Kidney (tissue), 14 donors: ENCODE measurements around the gene OR2C3. TPM values are rescaled to one million over a fixed set of nuclear protein-coding genes. Genes with fewer than 3 reads are reported as not detected.
"Not testable (repeated sequence)": the region's sequence is repeated elsewhere in the genome, so short reads cannot be mapped to it uniquely, and the experiment has no call there.

Experiments
- DNase-seq, 5 donors: peaks; one replicate each; pipeline ENCODE4 v3.0.0-alpha.2; 2013 to 2020
- FAIRE-seq: peaks from 2 replicates; lab custom pipeline; 2012; peaks lifted over from hg19 to GRCh38; lab: Jason Lieb, UNC
- H3K27ac ChIP-seq, 2 donors: one replicate each; pipeline ENCODE4 v1.7.0; 2013; ENCODE audit warnings: low read depth in 2 of 2, low read length in 2 of 2, inconsistent platforms in 1 of 2
- H3K27me3 ChIP-seq: one replicate; pipeline ENCODE4 v1.7.1; 2013; ENCODE audit warnings: low read length, inconsistent platforms; ENCODE audit not compliant: control insufficient read depth, insufficient read depth
- H3K36me3 ChIP-seq, 3 donors: one replicate each; pipeline versions ENCODE4 v1.7.0 to v1.7.1; 2013; ENCODE audit warnings: low read length in 3 of 3, control low read depth in 1 of 3, inconsistent platforms in 1 of 3; ENCODE audit not compliant: insufficient read depth in 3 of 3, control insufficient read depth in 2 of 3
- H3K4me1 ChIP-seq, 3 donors: one replicate each; pipeline versions ENCODE4 v1.7.0 to v1.7.1; 2013; ENCODE audit warnings: low read length in 3 of 3, inconsistent platforms in 1 of 3, low read depth in 1 of 3; ENCODE audit not compliant: control insufficient read depth in 2 of 3, insufficient read depth in 2 of 3
- H3K4me3 ChIP-seq, 3 donors: one replicate each; pipeline versions ENCODE4 v1.7.0 to v1.8.1; 2013; ENCODE audit warnings: low read length in 3 of 3, control low read depth in 1 of 3, inconsistent platforms in 1 of 3
- H3K9ac ChIP-seq, 3 donors: one replicate each; pipeline versions ENCODE4 v1.7.0 to v1.7.1; 2013; ENCODE audit warnings: low read length in 3 of 3, control low read depth in 1 of 3, inconsistent platforms in 1 of 3
- H3K9me3 ChIP-seq, 3 donors: one replicate each; pipeline versions ENCODE4 v1.7.0 to v1.7.1; 2013; ENCODE audit warnings: low read length in 3 of 3, control low read depth in 1 of 3, inconsistent platforms in 1 of 3; ENCODE audit not compliant: control insufficient read depth in 2 of 3, insufficient read depth in 1 of 3
- intact Hi-C: fragments of 100-400 bp; cut with DNase I; formaldehyde crosslinking; loops from one replicate; pipeline ENCODE4 v1.11.1; 2022
- polyA plus RNA-seq: library from polyadenylated mRNA; stranded (reverse); fragments of 350-450 nt; fragmentation: Illumina TruSeq; extraction: RNeasy Lipid Tissue Mini Kit (QIAGEN cat#74804); gene quantifications from one replicate; pipeline ENCODE4 v1.2.3, GENCODE V29; 2014; ENCODE audit warnings: low read depth, low replicate concordance; ENCODE audit not compliant: insufficient read depth
- total RNA-seq: library from RNA; stranded (reverse); fragmentation: NEBNext Ultra II Directional; extraction: Animal tissue kit (Norgen Biotek cat#: 25700); gene quantifications from one replicate; pipeline ENCODE4 v1.2.1, GENCODE V29; 2021
- TF ChIP-seq, protein P1 (sequence below): IDR thresholded peaks from 3 replicates; pipeline ENCODE4 v1.5.1; 2012; ENCODE audit warnings: mild to moderate bottlenecking, moderate library complexity, borderline replicate concordance; ENCODE audit not compliant: insufficient read depth; ENCODE audit errors: extremely low read depth
- donor health status: control.
- donor health status: control.
- donor health status: control.
- donor health status: control.
- donor health status: control.
- donor health status: DM: yes; HTN: yes; CAD: no.
- donor health status: Normal renal cell carcinoma (clear cell type).

OR2C3 gene
- total and polyA plus RNA-seq, 2 donors from 2014 or later = 0.06 TPM; not detected in 1

DNA sequence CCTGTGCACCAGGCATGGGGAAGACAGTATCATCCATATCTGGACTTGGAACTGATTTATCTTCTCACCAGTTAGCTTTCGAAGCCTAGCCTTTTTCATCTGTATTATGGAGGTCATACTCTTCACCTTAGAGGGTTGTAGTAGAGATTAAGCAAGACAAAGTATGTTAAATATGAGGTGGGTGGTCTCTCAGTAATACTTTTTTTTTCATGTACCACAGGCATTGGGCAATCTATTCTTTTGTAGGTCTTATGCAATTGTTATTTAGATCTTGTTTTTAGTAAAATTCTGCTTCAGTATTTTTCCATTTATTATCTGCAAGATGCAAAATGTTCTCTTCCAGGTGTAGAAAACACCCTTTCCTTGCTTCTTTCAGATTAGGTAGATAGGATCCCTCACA is 43.1 kb downstream of the OR2C3 start:
- DNase-seq (no peak), FAIRE-seq (no peak)
- Histone ChIP-seq H3K27ac (no peak overlapping the region), H3K4me3 (no peak overlapping the region), H3K9me3 (no peaks in the 10 kb centered on the region), H3K4me1 (no peaks in the 10 kb centered on the region), H3K36me3 (no peaks in the 10 kb centered on the region), H3K27me3 (no peaks in the 10 kb centered on the region), H3K9ac (no peak overlapping the region)
- intact Hi-C loops = no loop called here
- TF ChIP-seq, protein P1, sequence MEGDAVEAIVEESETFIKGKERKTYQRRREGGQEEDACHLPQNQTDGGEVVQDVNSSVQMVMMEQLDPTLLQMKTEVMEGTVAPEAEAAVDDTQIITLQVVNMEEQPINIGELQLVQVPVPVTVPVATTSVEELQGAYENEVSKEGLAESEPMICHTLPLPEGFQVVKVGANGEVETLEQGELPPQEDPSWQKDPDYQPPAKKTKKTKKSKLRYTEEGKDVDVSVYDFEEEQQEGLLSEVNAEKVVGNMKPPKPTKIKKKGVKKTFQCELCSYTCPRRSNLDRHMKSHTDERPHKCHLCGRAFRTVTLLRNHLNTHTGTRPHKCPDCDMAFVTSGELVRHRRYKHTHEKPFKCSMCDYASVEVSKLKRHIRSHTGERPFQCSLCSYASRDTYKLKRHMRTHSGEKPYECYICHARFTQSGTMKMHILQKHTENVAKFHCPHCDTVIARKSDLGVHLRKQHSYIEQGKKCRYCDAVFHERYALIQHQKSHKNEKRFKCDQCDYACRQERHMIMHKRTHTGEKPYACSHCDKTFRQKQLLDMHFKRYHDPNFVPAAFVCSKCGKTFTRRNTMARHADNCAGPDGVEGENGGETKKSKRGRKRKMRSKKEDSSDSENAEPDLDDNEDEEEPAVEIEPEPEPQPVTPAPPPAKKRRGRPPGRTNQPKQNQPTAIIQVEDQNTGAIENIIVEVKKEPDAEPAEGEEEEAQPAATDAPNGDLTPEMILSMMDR = no peak

DNA sequence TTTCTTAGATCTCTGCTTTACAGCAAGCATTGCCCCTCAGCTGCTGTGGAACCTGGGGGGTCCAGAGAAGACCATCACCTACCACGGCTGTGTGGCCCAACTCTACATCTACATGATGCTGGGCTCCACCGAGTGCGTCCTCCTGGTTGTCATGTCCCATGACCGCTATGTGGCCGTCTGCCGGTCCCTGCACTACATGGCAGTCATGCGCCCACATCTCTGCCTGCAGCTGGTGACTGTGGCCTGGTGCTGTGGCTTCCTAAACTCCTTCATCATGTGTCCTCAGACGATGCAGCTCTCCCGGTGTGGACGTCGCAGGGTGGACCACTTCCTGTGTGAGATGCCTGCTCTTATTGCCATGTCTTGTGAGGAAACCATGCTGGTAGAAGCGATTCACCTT is 44.9 kb downstream of the OR2C3 start:
- Histone ChIP-seq H3K9me3 (no peaks in the 10 kb centered on the region), H3K4me3 (no peak overlapping the region), H3K9ac (no peak overlapping the region), H3K27me3 (no peaks in the 10 kb centered on the region), H3K4me1 (no peaks in the 10 kb centered on the region), H3K36me3 (no peaks in the 10 kb centered on the region), H3K27ac (no peak overlapping the region)
- intact Hi-C loops = no loop called here
- TF ChIP-seq, protein P1 = no peak
- peak in 1 of 5 donors; percentile 59 for DNase-seq
- FAIRE-seq = no peak

DNA sequence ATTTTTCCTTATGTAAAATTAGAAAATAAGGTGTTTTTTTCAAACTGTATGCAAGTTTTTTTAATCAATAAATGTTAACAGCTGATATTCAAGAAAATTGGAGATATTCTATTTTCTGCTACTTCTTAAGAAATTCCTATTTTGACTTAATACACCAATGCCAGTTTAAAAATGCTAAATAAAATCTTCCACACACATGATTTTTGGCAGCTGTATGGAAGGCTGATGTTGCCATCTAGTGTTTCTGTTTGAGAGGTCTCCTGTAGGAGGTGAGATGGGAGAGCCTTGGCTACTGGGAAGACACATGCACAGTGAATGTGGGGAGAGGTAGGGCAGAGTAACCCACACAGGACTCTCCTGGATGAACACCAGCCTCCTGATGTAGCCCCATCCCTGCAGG is 49.2 kb downstream of the OR2C3 start:
- TF ChIP-seq, protein P1 = peak; percentile 42
- no peaks in the 10 kb centered on the region for H3K4me1 ChIP-seq
- intact Hi-C loops = no loop called here
- no peaks in the 10 kb centered on the region for H3K9me3 ChIP-seq
- peak in 2 of 5 donors; percentile 42 to 59 for DNase-seq
- no peak overlapping the region for H3K4me3 ChIP-seq
- H3K27me3 ChIP-seq = no peaks in the 10 kb centered on the region
- no peaks in the 10 kb centered on the region for H3K36me3 ChIP-seq
- peak; percentile 29 for FAIRE-seq
- no peak overlapping the region for H3K27ac ChIP-seq
- no peak overlapping the region for H3K9ac ChIP-seq

DNA sequence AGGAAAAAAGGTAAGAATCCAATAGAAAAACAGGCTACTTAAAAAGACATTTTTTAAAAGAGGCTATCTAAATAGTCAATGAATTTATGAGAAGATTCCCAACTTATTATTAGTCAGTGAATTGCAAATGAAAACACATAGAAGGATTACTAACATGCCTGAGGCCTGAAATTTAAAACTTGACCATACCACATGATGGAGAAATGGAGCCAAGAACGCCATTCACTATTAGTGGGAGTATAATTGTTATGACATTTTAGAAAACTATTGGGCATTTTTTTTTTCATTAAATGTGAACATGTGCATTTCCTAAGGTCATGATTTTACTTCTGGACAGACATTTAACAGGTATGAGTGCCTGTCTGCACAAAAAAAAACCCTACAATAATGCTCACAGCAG is 53.5 kb downstream of the OR2C3 start:
- Histone ChIP-seq H3K9ac (no peak overlapping the region), H3K4me3 (no peak overlapping the region), H3K27me3 (no peaks in the 10 kb centered on the region), H3K36me3 (no peaks in the 10 kb centered on the region), H3K4me1 (no peaks in the 10 kb centered on the region), H3K9me3 (no peaks in the 10 kb centered on the region), H3K27ac (no peak overlapping the region)
- FAIRE-seq (no peak), DNase-seq (no peak)
- TF ChIP-seq, protein P1 = no peak
- intact Hi-C loops = no loop called here

DNA sequence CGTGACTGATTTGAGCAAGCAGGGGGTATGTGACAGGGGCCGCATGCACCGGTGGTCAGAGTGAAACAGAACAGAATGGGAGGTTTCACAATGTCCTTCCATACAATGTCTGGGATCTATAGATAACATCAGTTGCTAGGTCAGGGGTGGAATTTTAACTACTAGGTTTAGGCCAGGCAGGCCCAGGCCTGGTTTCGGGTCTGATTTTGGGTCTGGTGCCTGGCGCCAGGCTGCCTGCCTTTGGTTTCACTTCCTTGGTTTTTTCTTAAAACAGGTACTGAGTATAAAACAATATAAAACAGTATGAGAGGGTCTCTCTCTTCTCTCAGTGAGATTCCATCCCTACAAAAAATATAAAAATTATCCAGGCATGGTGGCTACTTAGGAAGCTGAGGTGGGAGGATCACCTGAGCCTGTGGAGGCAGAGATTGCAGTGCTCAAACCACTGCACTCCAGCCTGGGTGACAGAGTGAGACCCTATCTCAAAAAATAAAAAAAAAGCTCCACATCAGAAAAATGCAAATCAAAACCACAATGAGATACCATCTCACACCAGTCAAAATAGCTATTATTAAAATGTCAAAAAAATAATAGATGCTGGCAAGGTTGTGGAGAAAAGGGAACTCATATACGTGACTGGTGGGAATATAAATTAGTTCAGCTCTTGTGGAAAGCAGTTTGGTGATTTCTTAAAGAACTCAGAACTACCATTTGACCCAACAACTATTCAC is 59.7 kb downstream of the OR2C3 start:
- FAIRE-seq, H3K27me3 ChIP-seq, DNase-seq, H3K36me3 ChIP-seq, H3K4me1 ChIP-seq, H3K9ac ChIP-seq, H3K9me3 ChIP-seq, intact Hi-C loops, H3K4me3 ChIP-seq, H3K27ac ChIP-seq: not testable (repeated sequence)
